ENCODE data around the gene AGBL4.

- TF ChIP-seq CTCF (IDR thresholded peaks at IDR 0.05) (no peak), POLR2A (IDR thresholded peaks at IDR 0.05) (no peak)
These were observed 692.5 kb downstream of the AGBL4 start for GRCh38 chr1:49331066-49331852.

Data from lower leg skin (tissue), 3 donors.